D341Med (cell line): ENCODE results near the gene SORCS2.

Experiments
- DNase-seq: peaks from one replicate; pipeline ENCODE4 v3.0.0; 2012; ENCODE audit warnings: low spot score

SORCS2 gene

DNA sequence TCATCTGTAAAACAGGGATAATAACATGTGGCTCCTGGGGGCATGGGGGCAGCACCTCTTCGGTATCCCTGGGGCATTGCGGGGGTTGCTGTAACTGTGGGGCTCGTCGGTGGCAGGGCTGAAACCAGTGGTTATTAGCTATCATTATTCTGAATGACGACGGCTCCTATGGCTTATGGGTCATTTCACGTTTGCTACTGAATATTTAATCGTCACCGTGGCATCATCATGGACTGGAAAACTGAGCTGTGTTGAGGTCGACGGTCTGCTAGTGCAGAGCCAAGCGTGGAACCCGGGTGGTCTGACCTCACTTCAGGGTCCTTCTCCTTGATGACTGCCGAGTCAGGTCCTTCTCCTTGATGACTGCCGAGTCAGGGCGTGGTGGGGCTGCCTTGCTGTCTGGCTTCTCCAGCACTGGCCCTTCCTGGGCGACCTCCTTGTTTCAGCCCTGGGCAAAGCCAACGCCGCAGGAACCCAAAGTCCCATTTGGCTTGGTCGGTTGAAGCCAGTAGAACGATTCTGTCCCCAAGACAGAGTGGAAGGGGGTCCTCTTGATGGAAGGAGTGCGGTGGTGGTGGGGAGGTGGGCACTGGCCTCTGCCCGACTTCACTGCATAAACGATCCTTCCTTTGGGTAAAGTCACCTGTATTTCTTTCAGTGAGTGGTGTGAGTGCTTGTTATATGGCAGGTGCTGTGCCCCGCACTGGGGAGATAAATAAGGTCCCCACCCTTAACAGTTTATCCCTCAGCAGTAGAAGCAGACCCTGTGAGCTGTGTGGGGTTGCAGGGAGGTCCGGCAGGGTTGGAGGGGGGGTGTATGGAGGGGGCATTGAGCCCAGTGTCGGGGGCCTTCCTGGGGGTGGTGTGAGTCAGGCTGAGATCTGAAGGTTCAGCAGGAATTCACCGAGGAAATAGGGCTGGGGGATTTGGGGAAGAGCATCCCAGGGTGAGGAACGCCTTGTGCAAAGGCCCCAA is 201.6 kb downstream of the SORCS2 start:
- DNase-seq, result peak; percentile 20

DNA sequence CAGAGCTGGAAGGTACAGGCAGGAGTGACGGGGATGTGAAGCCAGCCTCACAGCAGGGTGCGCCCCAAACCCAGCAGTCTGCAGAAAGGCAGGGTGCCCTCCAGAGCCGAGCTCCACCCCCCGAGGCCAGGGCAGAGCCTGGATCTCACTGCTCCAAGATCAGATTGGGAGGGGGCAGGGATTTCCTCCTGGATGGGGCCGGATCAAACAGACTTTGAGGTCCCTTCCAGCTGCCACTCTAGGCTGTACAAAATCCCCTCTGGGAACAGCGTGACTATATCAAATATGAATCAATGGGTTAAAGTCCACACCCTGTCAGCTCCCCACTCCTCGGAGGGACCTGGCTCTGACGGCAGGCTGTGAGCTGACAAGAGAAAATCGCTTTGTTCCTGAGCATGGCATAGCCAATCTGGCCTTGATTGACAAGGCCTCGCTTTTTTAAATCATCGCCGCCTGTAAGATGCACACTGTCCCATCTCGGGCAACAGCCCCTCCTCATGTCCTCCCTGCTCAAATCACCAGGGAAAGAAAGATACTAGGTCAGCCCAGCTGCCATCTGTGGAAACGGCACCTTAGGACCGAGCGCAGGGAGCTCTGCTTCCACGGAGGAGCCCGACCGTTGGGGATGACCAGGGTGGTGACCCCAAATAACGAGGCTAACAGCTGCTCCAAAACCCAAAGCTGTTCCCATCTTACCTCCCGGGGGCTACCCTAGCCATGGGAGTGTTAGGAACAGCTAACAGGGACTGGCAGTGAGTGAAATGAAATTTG is 202.5 kb downstream of the SORCS2 start:
- peak; percentile 72 for DNase-seq

DNA sequence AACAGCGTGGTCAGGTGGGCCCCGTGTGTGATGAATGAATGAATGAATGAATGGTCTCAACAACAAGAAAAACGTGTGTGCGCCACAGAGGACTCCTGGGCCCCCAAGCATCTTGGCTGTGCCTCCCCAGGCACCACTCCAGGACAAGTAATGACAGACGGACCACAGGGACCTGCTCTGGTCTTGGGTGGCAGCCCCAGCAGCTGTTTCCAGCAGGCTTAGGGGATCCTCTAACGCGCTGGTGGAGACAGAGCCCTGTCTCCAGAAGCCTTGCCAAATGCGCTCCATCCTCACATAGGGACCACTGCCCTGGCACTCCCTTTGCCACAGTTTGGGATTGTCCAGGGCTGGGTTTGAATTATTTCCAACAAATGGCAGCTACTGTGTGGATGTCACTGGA is 203.3 kb downstream of the SORCS2 start:
- peak; percentile 33 for DNase-seq

- peak; percentile 15 for DNase-seq
Observed at GRCh38 chr4:7396186-7396910, 204.0 kb downstream of the SORCS2 start.

- no peak for DNase-seq
Observed at GRCh38 chr4:7397206-7398103, 205.1 kb downstream of the SORCS2 start.

DNA sequence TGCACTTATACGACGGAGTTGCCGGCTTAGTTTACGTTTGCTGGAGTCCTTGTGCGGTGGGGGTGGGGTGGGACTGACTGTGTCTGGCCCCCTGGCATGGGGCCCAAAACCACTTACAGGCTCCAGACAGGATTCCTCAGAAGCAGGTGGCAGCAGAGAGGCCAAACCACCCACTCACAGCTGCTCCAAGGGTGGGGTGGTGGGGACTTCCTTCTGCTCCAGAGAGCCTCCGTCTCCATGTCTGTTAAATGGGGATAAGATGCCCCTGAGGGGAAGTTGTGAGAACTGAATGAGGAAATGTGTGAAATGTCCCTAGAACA is 205.7 kb downstream of the SORCS2 start:
- DNase-seq, result peak; percentile 78

- DNase-seq, result peak; percentile 12
Observed at GRCh38 chr4:7398788-7399439, 206.6 kb downstream of the SORCS2 start.

DNA sequence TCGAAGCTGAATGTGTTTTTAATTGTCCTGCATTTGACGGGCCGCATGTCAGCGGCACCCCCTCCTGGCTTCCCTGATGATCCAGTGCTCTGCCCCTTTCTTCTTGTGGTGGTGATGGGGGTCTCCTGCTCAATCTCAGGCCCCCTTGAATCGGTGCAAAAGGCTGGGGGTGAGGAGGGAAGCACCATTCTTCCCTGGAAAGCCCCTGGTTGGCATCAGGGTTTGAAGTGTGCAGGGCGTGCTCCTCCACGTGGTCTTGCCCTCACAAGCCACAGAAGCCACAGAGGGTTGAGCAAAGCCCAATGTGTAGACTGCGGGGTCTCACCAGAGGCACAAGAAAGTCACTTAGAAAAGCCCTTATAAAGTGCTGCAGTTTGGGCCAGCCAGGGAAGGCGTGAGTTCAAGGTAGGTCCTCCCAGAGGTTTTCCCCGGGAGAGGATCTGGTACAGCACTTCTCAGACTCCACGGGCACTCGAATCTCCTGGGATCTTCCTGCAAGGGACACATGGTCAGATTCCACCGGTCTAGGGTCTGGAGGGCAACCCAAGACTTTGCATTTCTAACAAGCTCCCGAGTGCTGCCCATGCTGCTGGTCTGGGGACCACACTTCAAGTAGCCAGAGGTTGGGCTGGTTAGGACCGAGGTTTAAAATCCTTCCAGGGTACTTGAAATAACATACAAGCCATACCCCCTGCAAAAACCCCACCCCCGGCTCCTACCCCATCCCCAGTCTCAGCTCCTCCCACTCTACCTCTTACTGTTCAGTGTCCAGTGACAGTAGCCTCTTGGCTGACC is 207.3 kb downstream of the SORCS2 start:
- DNase-seq, result peak; percentile 5

DNA sequence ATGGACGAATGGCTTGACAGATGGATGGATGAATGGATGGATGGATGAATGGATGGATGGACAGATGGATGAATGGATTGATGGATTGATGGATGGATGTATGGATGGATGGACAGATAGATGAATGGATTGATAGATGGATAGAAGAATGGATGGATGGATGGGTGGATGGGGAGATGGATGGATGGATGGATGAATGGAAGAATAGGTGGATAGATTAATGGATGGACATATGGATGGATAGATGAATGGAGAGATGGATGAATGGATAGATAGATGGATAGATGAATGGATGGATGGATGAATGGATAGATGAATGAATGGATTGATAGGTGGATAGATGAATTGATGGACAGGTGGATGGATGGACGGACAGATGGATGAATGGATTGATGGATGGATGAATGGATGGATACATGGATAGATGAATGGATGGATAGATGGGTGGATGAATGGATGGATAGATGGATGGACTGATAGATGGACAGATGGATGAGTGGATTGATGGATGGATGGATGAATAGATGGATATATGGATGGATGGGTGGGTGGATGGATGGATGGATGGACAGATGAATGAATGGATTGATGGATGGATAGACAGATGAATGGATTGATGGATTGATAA is 208.4 kb downstream of the SORCS2 start:
- DNase-seq, result no peak

- DNase-seq, result no peak
Observed at GRCh38 chr4:7402526-7402925, 210.2 kb downstream of the SORCS2 start.

DNA sequence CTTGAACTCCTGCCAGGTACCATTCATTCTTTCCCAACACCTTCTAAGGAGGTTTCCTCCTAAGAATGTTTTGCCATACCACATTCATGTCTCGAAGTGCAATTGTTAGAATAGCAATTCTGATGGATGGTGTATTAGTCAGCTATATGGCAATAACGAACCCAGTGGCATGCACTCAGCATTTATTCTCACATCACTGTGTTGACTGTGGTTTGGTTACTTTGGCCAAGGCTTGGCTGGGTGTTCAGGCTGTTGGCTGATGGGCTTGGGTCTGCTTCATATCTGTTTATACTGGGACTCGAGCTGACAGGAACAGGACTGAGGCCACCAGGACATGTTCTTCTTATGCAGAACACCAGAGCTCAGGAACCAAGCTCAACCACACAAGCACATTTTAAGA is 210.7 kb downstream of the SORCS2 start:
- DNase-seq, result no peak

DNA sequence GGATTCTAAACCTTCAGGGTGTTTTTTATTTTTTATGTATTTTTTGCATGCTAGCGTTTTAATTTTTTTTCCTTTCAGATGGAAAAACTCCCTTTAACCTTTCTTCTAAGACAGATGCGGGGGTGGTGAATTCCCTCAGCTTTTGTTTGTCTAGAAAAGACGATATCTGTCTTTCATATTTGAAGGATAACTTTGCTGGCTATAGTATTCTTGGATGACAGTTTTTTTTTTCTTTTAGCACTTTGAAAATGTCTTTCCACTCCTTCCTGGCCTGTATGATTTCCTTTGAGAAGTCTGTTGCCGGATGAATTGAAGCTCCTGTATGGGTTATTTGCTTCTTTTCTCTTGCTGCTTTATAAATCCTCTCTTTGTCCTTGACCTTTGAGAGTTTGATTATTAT is 215.8 kb downstream of the SORCS2 start:
- no peak for DNase-seq

DNA sequence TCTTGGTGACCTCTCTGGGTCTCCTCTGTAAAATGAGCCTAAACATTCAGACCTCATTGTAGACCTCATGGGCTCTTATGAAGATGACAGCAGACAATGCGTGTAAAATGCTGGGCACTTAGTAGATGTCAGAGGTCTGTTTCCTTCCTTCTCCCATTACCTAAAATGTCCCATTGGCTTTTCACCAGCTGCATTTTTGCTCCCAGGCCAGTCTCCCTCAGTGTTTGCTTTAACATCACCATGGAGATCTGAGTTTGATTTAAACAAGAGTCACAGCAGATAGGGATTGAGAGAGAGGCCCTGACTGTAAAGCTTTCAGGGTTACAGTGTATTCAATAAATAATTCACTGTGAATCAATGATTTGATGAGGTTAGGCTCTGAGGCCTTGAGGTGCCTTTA is 218.1 kb downstream of the SORCS2 start:
- DNase-seq, result no peak

DNA sequence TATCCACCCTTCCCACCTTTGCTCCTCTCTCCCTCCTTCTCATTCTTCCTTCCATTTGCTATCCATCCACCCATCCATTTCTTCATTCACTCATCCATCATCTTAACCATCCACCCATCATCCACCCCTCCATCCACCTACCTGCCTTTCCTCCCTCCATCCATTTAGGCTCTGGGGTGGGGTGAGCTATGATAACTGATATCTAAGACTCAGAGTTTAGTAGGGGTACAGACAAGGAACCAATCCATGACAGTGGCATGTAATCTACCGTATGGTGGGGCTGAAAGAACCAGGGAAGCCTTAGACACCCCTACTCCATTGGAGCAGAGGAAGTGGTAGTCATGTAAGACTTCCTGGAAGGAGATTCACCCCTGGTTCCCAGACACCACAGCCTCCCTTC is 219.2 kb downstream of the SORCS2 start:
- DNase-seq, result no peak

- DNase-seq, result no peak
Observed at GRCh38 chr4:7411896-7412553, 219.7 kb downstream of the SORCS2 start.

DNA sequence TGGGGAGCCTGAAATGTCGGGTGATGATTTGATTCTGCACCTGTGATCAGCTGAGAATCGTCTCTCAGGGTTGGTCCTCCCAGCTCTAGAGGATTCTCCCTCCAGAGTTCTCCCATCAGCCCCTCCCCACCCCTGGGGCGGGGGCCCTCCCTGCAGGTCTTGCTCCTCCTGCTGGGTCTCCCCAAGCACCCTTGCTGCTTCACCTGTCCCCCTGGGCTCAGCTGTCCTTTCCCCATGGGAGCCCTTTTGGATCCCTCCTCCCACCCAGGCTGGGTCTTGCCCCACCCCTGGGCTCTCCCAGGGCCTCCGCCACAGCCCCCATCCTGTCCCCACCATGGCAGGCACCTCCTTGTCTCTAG is 220.2 kb downstream of the SORCS2 start:
- no peak for DNase-seq

DNA sequence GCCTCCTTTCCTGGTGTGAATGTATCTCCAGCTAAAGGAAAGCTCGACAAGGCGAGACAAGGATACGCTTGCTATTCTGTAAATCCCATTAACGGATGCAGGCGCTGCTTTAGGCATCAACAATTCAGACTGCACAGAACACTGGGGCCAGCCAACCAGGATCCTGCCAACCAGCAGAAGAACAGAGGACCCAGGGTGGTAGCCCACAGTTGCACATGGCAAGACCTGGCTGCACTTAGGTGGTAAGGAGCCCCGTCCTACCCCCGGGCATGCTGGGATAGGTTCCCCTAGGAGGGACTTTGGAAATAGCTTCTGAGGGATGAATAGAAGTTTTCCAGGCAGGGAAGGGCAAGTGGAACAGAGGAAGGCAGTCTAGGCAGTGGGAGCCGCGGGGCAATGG is 221.7 kb downstream of the SORCS2 start:
- DNase-seq, result no peak

GRCh38 chr4:7414736-7415510 is 222.6 kb downstream of the SORCS2 start:
- peak; percentile 15 for DNase-seq
